Gastroesophageal sphincter (tissue), 4 donors: ENCODE results near the gene MRPL44. TPM values are rescaled to one million over a fixed set of nuclear protein-coding genes. Genes with fewer than 3 reads are reported as not detected.

Experiments
- ATAC-seq: fragments of 150-250 bp; one replicate; pipeline ENCODE4 v1.9.1; 2016; ENCODE audit warnings: mild to moderate bottlenecking, moderate library complexity
- H3K27ac ChIP-seq, 4 donors: fragments of 200-600 bp; sonication (generic) in 3 of 4; 1 replicate in 3 of 4; 2 replicates in 1 of 4; pipeline ENCODE4 v1.5.1; 2016 to 2019
- H3K27me3 ChIP-seq: fragments of 200-600 bp; sonication (generic); one replicate; pipeline ENCODE4 v1.5.1; 2019
- H3K36me3 ChIP-seq, 2 donors: fragments of 200-600 bp; sonication (generic); one replicate each; pipeline ENCODE4 v1.5.1; 2019; ENCODE audit warnings: control low read depth in 1 of 2
- H3K4me1 ChIP-seq, 3 donors: fragments of 200-600 bp; sonication (generic); 1 replicate in 2 of 3; 2 replicates in 1 of 3; pipeline ENCODE4 v1.5.1; 2016 to 2019; ENCODE audit warnings: control low read depth in 2 of 3
- H3K4me3 ChIP-seq, 2 donors: fragments of 200-600 bp; sonication (generic); one replicate each; pipeline ENCODE4 v1.5.1; 2019; ENCODE audit warnings: mild to moderate bottlenecking in 1 of 2, moderate library complexity in 1 of 2
- H3K9me3 ChIP-seq, 3 donors: fragments of 200-600 bp; sonication (generic); one replicate each; pipeline ENCODE4 v1.5.1; 2017 to 2019; ENCODE audit warnings: control low read depth in 2 of 3
- EP300 ChIP-seq: sonication (generic); formaldehyde crosslinking; IDR thresholded peaks from one replicate; pipeline ENCODE4 v1.6.1; 2017; ENCODE audit warnings: antibody characterized with exemption, mild to moderate bottlenecking
- POLR2A ChIP-seq, 2 donors: fragments of 450-650 bp; IDR thresholded peaks; one replicate each; pipeline ENCODE4 v1.6.1; 2017; ENCODE audit warnings: antibody characterized with exemption in 2 of 2, mild to moderate bottlenecking in 2 of 2, moderate library complexity in 1 of 2
- POLR2AphosphoS5 ChIP-seq: sonication (generic); formaldehyde crosslinking; IDR thresholded peaks from one replicate; pipeline ENCODE4 v1.6.1; 2017; ENCODE audit warnings: antibody characterized with exemption
- WGBS, 2 donors: methylation state at CpG; one replicate each; pipeline ENCODE4 v1.1.5; 2018; ENCODE audit warnings: low coverage in 1 of 2; 5-methylcytosine and 5-hydroxymethylcytosine counted together
- total RNA-seq, 4 donors: library from RNA; depleted of rRNA; stranded (reverse); fragments of >200 nt; gene quantifications; one replicate each; pipeline ENCODE4 v1.1.0, GENCODE V29; 2016
- TF ChIP-seq, protein P1 (sequence below), 4 experiments: fragments of 200-600 bp in 2 of 4; fragments of 450-650 bp in 2 of 4; sonication (generic) in 1 of 4; IDR thresholded peaks; one replicate each; pipeline ENCODE4 v1.5.1; 2017 to 2019; ENCODE audit warnings: antibody characterized with exemption in 4 of 4, mild to moderate bottlenecking in 2 of 4, moderate library complexity in 2 of 4

The MRPL44 gene
- total RNA-seq, 4 donors from 2014 or later: 20.3 to 41.8 (median 23.5) TPM

DNA sequence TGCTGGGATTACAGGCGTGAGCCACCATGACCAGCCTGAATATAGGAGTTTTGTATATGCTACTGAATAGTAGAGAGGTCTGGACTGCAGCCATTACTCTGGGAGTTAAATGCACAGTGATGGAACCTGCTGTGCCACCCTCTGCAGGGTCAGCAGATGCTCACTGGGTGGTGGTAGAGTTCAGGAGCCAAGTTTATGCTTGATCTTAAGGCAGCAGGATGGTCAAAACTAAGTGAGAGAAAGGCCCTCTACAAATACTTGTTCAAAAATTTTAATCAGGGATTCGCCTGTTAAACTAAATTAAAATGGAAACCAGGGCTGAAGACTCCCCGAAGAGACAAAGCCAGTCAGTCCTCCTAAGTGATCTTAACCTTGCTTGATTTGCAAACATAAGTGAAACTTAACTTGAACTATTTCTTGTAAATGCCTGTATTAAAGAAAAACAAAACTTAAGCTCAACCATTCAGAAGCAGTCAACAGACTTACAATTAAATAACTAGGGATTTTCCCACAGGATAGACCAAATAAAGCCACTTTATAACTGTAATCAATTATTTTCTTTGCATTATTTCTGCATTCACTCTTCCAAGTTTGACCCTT is 7.9 kb upstream of the MRPL44 start:
- Histone ChIP-seq H3K27ac (no peak overlapping the region), H3K4me1 (peaks cover 0 to 11% (median 0%) of the 10 kb centered on the region in 3 donors), H3K9me3 (no peaks in the 10 kb centered on the region), H3K4me3 (no peak overlapping the region), H3K36me3 (no peaks in the 10 kb centered on the region), H3K27me3 (no peaks in the 10 kb centered on the region)
- ATAC-seq: no peak
- WGBS, 2 donors: 92 to 93% methylated on average over 2 of the region's 3 CpGs
- TF ChIP-seq, protein P1, sequence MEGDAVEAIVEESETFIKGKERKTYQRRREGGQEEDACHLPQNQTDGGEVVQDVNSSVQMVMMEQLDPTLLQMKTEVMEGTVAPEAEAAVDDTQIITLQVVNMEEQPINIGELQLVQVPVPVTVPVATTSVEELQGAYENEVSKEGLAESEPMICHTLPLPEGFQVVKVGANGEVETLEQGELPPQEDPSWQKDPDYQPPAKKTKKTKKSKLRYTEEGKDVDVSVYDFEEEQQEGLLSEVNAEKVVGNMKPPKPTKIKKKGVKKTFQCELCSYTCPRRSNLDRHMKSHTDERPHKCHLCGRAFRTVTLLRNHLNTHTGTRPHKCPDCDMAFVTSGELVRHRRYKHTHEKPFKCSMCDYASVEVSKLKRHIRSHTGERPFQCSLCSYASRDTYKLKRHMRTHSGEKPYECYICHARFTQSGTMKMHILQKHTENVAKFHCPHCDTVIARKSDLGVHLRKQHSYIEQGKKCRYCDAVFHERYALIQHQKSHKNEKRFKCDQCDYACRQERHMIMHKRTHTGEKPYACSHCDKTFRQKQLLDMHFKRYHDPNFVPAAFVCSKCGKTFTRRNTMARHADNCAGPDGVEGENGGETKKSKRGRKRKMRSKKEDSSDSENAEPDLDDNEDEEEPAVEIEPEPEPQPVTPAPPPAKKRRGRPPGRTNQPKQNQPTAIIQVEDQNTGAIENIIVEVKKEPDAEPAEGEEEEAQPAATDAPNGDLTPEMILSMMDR (IDR thresholded peaks at IDR 0.05): no peak
- no peak for TF ChIP-seq POLR2A (IDR thresholded peaks at IDR 0.05)
- TF ChIP-seq POLR2AphosphoS5: no peak
- TF ChIP-seq EP300: no peak

DNA sequence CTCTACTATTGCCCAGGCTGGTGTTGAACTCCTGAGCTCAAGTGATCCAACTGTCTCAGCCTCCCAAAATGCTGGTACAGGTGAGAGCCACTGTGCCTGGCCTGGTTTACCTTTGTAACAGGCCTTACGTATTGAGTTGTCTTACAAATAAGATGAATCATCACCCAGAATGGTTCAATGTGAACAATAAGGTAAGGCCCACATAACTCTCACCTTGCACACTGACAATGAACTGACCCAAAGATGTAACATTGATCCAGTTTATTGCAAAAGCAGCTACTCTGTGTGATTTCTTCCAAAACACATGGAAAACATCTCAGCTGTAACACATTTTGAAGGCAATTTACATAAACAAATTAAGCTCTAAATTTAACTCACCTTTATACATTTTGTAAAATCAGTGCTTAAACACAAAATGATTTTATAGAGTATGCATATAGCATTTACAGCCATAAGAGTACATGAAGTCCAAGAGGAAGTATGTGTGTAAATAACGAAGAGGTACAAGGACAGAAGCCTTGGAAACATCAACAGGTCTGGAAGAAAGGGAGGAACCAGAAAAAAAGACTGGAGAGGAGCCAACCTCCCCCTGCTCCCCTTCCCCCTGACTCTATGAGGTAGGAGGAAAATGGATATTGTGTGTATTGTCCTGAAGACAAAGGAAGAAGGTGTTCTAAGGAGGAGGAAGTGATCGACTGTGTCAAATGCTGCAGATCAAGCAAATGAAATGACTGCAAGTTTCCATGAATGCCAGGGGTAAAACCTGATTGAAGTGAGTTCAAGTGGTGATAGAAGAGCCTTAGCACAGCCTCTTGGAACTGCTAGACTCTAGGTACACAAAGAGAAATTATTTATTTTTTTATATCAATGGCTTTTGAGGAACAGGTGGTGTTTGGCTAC is 6.6 kb upstream of the MRPL44 start:
- WGBS, 2 donors: 79 to 85% methylated on average over 2 to 3 of the region's 3 CpGs
- Histone ChIP-seq H3K27ac (no peak overlapping the region), H3K27me3 (no peaks in the 10 kb centered on the region), H3K36me3 (no peaks in the 10 kb centered on the region), H3K9me3 (no peaks in the 10 kb centered on the region), H3K4me1 (peaks cover 0 to 5% (median 0%) of the 10 kb centered on the region in 3 donors), H3K4me3 (no peak overlapping the region)
- ATAC-seq: no peak
- TF ChIP-seq POLR2A (IDR thresholded peaks at IDR 0.05) (no peak), POLR2AphosphoS5 (no peak), EP300 (no peak)
- TF ChIP-seq, protein P1 (IDR thresholded peaks at IDR 0.05): no peak

DNA sequence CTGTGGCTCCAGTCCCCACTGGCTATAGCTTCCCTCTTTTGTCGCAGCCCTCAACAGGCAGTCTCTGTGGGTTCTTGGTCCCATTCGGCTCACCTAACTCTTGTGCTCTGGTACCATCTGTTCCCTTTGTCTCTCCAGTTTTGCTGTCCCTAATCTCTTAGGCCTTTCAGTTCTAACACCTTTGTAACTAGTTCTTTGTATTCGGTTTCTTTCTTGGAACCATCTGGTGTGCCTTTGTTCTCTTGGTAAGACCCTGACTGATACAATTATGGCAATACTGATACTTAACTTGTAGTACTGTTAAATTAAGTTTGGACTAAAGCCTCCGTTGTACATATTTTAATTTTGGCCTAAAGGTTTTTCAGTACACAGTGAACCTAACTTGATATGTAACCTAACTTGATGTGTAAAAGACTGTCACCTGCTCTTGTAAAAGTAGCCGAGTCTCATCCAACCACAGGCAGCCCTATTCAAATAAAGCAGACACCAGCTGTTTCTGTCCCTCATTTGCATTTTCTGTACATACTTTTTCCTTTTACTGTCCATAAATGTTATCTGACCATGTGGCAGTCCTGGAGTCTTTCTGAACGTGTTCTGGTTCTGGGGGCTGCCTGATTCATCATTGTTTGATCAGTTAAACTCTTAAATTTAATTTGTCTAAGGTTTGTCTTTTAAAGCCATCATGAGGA is 4.8 kb upstream of the MRPL44 start:
- TF ChIP-seq, protein P1 (IDR thresholded peaks at IDR 0.05): no peak
- Histone ChIP-seq H3K9me3 (no peaks in the 10 kb centered on the region), H3K4me1 (peaks cover 0 to 8% (median 0%) of the 10 kb centered on the region in 3 donors), H3K4me3 (no peak overlapping the region), H3K36me3 (no peaks in the 10 kb centered on the region), H3K27me3 (no peaks in the 10 kb centered on the region), H3K27ac (no peak overlapping the region)
- 82 to 88% methylated on average over 6 of the region's 6 CpGs for whole genome bisulfite sequencing, 2 donors
- no peak for ATAC-seq

DNA sequence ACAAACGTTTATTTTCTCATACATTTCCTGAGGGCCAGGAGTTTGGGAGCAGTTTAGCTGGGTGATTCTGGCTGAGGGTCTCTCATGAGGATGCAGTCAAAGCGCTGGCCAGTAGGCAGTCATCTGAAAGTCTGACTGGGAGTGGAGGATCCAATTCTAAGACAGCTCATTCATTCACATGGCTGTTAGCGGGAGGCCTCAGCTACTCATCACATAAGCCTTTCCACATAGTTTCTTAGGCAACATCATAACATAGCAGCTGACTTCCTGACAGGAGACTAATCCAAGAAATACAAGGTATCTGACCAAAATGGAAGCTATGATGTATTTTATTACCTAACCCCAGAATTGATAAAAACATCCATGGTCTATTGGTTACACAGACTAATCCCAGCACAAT is 2.9 kb upstream of the MRPL44 start:
- whole genome bisulfite sequencing, 2 donors: 75 to 86% methylated on average over 1 to 2 of the region's 3 CpGs
- Histone ChIP-seq H3K36me3 (no peaks in the 10 kb centered on the region), H3K9me3 (no peaks in the 10 kb centered on the region), H3K27me3 (no peaks in the 10 kb centered on the region), H3K27ac (no peak overlapping the region), H3K4me3 (no peak overlapping the region), H3K4me1 (peaks cover 6 to 24% (median 10%) of the 10 kb centered on the region in 3 donors)
- TF ChIP-seq POLR2AphosphoS5 (no peak), POLR2A (IDR thresholded peaks at IDR 0.05) (no peak), EP300 (no peak)
- TF ChIP-seq, protein P1 (IDR thresholded peaks at IDR 0.05): no peak
- no peak for ATAC-seq
